Parathyroid adenoma (tissue), 2 donors: ENCODE results near the gene EFCAB6.

Source experiments
- H2AFZ ChIP-seq: fragments of 300-600 bp; sonication (generic); one replicate; pipeline ENCODE4 v1.7.0; 2017; ENCODE audit warnings: antibody characterized with exemption, mild to moderate bottlenecking
- H3K27ac ChIP-seq: fragments of 300-600 bp; sonication (generic); one replicate; pipeline ENCODE4 v1.7.0; 2017
- H3K27me3 ChIP-seq: fragments of 300-600 bp; sonication (generic); one replicate; pipeline ENCODE4 v1.7.0; 2017; ENCODE audit warnings: low read length; ENCODE audit not compliant: control insufficient read depth, insufficient read depth
- H3K36me3 ChIP-seq: fragments of 300-600 bp; sonication (generic); one replicate; pipeline ENCODE4 v1.7.0; 2017; ENCODE audit warnings: low read length; ENCODE audit not compliant: control insufficient read depth, insufficient read depth
- H3K4me1 ChIP-seq: fragments of 300-600 bp; sonication (generic); one replicate; pipeline ENCODE4 v1.7.0; 2017; ENCODE audit warnings: control low read depth
- H3K4me2 ChIP-seq: fragments of 300-600 bp; sonication (generic); one replicate; pipeline ENCODE4 v1.7.0; 2017; ENCODE audit warnings: low read length
- H3K4me3 ChIP-seq: fragments of 300-600 bp; sonication (generic); one replicate; pipeline ENCODE4 v1.7.0; 2017; ENCODE audit warnings: low read depth, low read length
- H3K79me2 ChIP-seq: fragments of 300-600 bp; sonication (generic); one replicate; pipeline ENCODE4 v1.7.0; 2017; ENCODE audit warnings: control low read depth
- H3K9ac ChIP-seq: fragments of 300-600 bp; sonication (generic); one replicate; pipeline ENCODE4 v1.7.0; 2017; ENCODE audit warnings: mild to moderate bottlenecking
- H3K9me3 ChIP-seq: fragments of 300-600 bp; sonication (generic); one replicate; pipeline ENCODE4 v1.7.0; 2017; ENCODE audit warnings: low read length; ENCODE audit not compliant: control insufficient read depth
- CTCF ChIP-seq: fragments of 300-600 bp; sonication (generic); IDR thresholded peaks from one replicate; pipeline ENCODE4 v1.7.0; 2017; ENCODE audit warnings: antibody characterized with exemption, mild to moderate bottlenecking
- donor health status: primary hyperparathyroidism.

The EFCAB6 gene

GRCh38 chr22:43744700-43745410, 67.2 kb downstream of the EFCAB6 start:
- Histone ChIP-seq H3K4me2 (no peak overlapping the region), H3K9ac (no peak overlapping the region), H3K27me3 (no peaks in the 10 kb centered on the region), H3K4me1 (no peaks in the 10 kb centered on the region), H3K9me3 (no peaks in the 10 kb centered on the region), H2AFZ (no peak overlapping the region), H3K79me2 (no peaks in the 10 kb centered on the region), H3K27ac (no peak overlapping the region), H3K36me3 (no peaks in the 10 kb centered on the region), H3K4me3 (no peak overlapping the region)
- no peak for TF ChIP-seq CTCF

- TF ChIP-seq CTCF: no peak
- no peaks in the 10 kb centered on the region for H3K9me3 ChIP-seq
- no peak overlapping the region for H3K27ac ChIP-seq
- H3K9ac ChIP-seq: no peak overlapping the region
- no peak overlapping the region for H3K4me3 ChIP-seq
- no peak overlapping the region for H3K4me2 ChIP-seq
- no peaks in the 10 kb centered on the region for H3K79me2 ChIP-seq
- H2AFZ ChIP-seq: no peak overlapping the region
- no peaks in the 10 kb centered on the region for H3K36me3 ChIP-seq
- H3K27me3 ChIP-seq: no peaks in the 10 kb centered on the region
- no peaks in the 10 kb centered on the region for H3K4me1 ChIP-seq
These were observed 68.0 kb downstream of the EFCAB6 start for GRCh38 chr22:43743929-43744643.

GRCh38 chr22:43743131-43743530, 69.0 kb downstream of the EFCAB6 start:
- Histone ChIP-seq H2AFZ (no peak overlapping the region), H3K4me1 (no peaks in the 10 kb centered on the region), H3K27ac (no peak overlapping the region), H3K9ac (no peak overlapping the region), H3K9me3 (no peaks in the 10 kb centered on the region), H3K4me3 (no peak overlapping the region), H3K27me3 (no peaks in the 10 kb centered on the region), H3K79me2 (no peaks in the 10 kb centered on the region), H3K36me3 (no peaks in the 10 kb centered on the region), H3K4me2 (no peak overlapping the region)
- no peak for TF ChIP-seq CTCF

GRCh38 chr22:43742154-43742950, 69.8 kb downstream of the EFCAB6 start:
- no peaks in the 10 kb centered on the region for H3K36me3 ChIP-seq
- no peak overlapping the region for H3K4me2 ChIP-seq
- no peak overlapping the region for H3K27ac ChIP-seq
- H3K79me2 ChIP-seq: no peaks in the 10 kb centered on the region
- no peak overlapping the region for H3K4me3 ChIP-seq
- H2AFZ ChIP-seq: no peak overlapping the region
- H3K9ac ChIP-seq: no peak overlapping the region
- H3K9me3 ChIP-seq: no peaks in the 10 kb centered on the region
- no peak for TF ChIP-seq CTCF
- no peaks in the 10 kb centered on the region for H3K4me1 ChIP-seq
- H3K27me3 ChIP-seq: no peaks in the 10 kb centered on the region
